GM12892 (cell line): ENCODE measurements around the gene FOXN4.

Experiments
- DNase-seq: peaks from one replicate; pipeline ENCODE4 v3.0.0; 2011; ENCODE audit not compliant: insufficient read length
- FAIRE-seq: peaks from 2 replicates; lab custom pipeline; 2011; peaks lifted over from hg19 to GRCh38; lab: Jason Lieb, UNC
- POLR2A ChIP-seq: IDR thresholded peaks from 2 replicates; pipeline ENCODE4 v1.6.1; 2011; ENCODE audit warnings: low read depth, low read length, control low read depth
- POLR2AphosphoS5 ChIP-seq: IDR thresholded peaks from 2 replicates; pipeline ENCODE4 v1.6.1; 2011; ENCODE audit warnings: low read depth, low read length, control low read depth
- TAF1 ChIP-seq: IDR thresholded peaks from 2 replicates; pipeline ENCODE4 v1.6.1; 2011; ENCODE audit warnings: low read depth, mild to moderate bottlenecking, control low read depth, low read length, borderline replicate concordance

The FOXN4 gene

GRCh38 chr12:109290061-109290460, 19.0 kb downstream of the FOXN4 start:
- FAIRE-seq, result no peak
- DNase-seq, result no peak
- no peak for TF ChIP-seq TAF1
- no peak for TF ChIP-seq POLR2A
- no peak for TF ChIP-seq POLR2AphosphoS5

- DNase-seq (no peak), FAIRE-seq (no peak)
- TF ChIP-seq POLR2AphosphoS5, result no peak
- no peak for TF ChIP-seq TAF1
- TF ChIP-seq POLR2A, result no peak
These were observed 19.5 kb downstream of the FOXN4 start for GRCh38 chr12:109289551-109289950.

DNA sequence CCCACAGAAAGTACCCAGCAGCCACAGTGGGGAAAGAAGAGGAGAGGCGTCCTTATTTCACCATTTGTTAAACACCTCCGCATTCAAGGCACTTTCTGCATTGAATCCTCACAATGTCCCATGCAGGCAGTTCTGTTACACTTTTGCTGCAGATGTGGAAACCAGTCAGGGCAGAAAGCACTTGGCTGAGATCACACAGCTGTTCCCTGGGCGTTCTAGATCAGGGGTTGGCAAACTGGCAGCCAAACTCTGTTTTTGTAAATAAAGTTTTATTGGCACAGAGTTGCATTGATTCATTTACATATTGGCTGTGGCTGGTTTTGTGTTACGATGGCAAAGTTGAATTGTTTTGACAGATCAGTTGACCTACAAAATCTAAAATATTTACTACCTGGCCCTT, 20.1 kb downstream of the FOXN4 start:
- no peak for DNase-seq
- no peak for FAIRE-seq
- TF ChIP-seq POLR2AphosphoS5 (no peak), TAF1 (no peak), POLR2A (no peak)

- DNase-seq (no peak), FAIRE-seq (no peak)
- TF ChIP-seq POLR2AphosphoS5 (no peak), TAF1 (no peak), POLR2A (no peak)
These were observed 20.5 kb downstream of the FOXN4 start for GRCh38 chr12:109288571-109288970.

- no peak for FAIRE-seq
- no peak for TF ChIP-seq POLR2A
- TF ChIP-seq POLR2AphosphoS5, result no peak
- TF ChIP-seq TAF1, result no peak
- no peak for DNase-seq
These were observed 21.1 kb downstream of the FOXN4 start for GRCh38 chr12:109287811-109288469.

DNA sequence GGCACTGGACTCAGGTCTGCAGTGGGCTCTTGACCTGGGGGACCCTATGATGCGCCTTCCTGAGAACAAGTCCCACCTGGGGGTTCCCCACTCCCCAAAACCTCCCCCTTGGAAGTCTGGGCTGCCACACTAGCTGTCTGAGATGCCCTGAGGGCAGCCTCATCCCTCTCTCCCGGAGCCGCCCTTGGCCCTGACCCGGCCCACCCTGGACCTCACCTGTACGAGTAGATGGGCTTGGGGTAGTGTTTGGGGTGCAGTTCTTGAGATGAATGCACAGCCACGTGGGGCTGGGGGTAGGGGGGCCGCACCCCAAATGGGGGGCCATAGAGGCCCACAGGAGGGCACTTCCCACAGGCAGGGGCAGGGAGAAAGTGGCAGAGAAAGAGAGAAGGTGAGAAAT, 21.9 kb downstream of the FOXN4 start:
- TF ChIP-seq POLR2A (no peak), POLR2AphosphoS5 (no peak), TAF1 (no peak)
- FAIRE-seq (no peak), DNase-seq (no peak)

- no peak for FAIRE-seq
- no peak for DNase-seq
- TF ChIP-seq POLR2AphosphoS5, result no peak
- TF ChIP-seq TAF1, result no peak
- TF ChIP-seq POLR2A, result no peak
These were observed 22.4 kb downstream of the FOXN4 start for GRCh38 chr12:109286652-109287051.

GRCh38 chr12:109286252-109286651, 22.8 kb downstream of the FOXN4 start:
- FAIRE-seq (no peak), DNase-seq (no peak)
- no peak for TF ChIP-seq TAF1
- TF ChIP-seq POLR2A, result no peak

DNA sequence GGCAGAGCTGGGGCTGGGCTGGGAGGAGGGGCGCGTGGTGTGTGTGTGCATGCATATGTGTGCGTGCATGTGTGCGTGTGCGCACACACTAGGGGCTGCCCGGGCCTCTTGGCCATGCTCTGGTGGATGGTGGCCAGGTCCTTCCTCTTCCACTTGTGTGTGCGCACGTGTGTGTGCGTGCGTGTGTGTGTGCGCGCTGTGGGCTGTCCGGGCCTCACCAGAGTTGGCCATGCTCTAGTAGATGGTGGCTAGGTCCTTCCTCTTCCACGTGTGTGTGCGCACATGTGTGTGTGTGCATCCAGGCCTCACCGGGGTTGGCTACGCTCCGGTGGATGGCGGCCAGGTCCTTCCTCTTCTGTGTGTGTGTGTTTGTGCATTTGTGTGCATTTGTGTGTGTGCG, 24.7 kb downstream of the FOXN4 start:
- DNase-seq (no peak), FAIRE-seq (no peak)
- no peak for TF ChIP-seq POLR2AphosphoS5

DNA sequence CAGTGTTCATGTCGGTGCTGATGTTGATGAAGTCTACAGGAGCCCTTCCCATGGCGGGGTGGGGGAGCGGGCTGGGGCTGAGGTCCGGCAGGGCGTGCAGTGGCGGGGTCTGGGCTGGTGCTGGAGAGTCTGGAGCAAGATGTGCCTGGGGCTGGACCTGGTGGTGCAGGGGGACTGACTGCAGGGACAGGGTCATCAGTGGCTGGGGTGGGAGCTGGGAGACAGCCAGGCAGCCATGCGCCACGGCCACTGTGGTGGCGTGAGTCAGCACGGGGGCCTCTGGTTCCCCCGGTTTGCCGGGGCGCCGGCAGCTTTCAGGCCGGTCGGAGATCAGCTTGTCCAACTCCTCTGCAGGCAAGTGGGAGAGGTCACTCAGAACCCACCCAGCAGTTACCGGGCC, 27.6 kb downstream of the FOXN4 start:
- no peak for DNase-seq
- no peak for FAIRE-seq
- no peak for TF ChIP-seq TAF1
- TF ChIP-seq POLR2A, result no peak
- no peak for TF ChIP-seq POLR2AphosphoS5

DNA sequence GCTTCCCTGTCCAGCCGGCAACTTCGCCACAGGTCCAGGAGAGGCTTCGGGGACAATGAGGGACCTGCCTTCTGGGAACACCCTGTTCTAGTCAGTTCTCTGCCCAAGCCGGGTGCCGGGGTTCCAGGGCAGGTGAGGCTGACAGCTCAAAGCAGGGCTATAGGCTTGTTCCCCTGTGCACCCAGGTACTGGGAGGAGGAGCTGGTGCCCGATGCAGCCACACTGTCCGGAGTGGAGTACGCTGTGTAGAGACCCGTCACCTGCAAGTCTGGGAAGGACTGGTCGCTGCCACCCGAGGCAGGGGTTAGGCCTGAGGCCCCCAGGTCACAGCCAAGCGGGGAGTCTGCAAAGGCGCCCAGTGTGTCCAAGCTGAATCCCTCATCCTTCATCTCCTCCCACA, 29.6 kb downstream of the FOXN4 start:
- no peak for DNase-seq
- FAIRE-seq, result no peak
- TF ChIP-seq TAF1 (no peak), POLR2A (no peak), POLR2AphosphoS5 (no peak)

DNA sequence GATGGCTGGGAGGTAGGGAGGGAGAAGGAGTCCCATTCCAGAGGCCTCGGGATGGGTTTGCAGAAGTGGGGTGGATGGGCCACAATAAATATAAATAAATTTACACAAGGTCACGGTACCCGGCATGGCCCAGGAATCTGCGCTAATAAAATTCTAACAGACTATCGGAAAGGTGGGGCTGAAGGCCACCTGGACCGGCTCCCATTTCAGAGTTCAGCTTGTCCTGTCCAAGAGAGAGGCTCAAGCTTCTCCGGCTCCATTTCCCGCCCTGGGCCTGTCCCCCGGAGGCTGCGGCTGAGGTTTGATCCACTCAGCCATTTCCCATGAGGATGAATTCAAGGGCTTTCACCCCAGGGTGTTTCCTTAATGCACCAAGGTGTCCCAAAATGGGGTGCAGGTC, 30.2 kb downstream of the FOXN4 start:
- DNase-seq (no peak), FAIRE-seq (no peak)
- TF ChIP-seq POLR2AphosphoS5 (no peak), POLR2A (no peak)

- TF ChIP-seq POLR2A, result no peak
- no peak for TF ChIP-seq TAF1
- no peak for TF ChIP-seq POLR2AphosphoS5
- FAIRE-seq (no peak), DNase-seq (no peak)
These were observed 31.0 kb downstream of the FOXN4 start for GRCh38 chr12:109277899-109278762.
